ENCODE results near the gene LCN10. TPM values are rescaled to one million over a fixed set of nuclear protein-coding genes. Genes with fewer than 3 reads are reported as not detected.
"Not testable (repeated sequence)": the region's sequence is repeated elsewhere in the genome, so short reads cannot be mapped to it uniquely, and the experiment has no call there.

LCN10 gene
- total RNA-seq, 1 donor from 2014 or later: not detected

- not testable (repeated sequence) for DNase-seq (ENCODE audit: low read depth in 2 of 2)
Observed at GRCh38 chr9:136704741-136705140, 38.0 kb downstream of the LCN10 start.

DNA sequence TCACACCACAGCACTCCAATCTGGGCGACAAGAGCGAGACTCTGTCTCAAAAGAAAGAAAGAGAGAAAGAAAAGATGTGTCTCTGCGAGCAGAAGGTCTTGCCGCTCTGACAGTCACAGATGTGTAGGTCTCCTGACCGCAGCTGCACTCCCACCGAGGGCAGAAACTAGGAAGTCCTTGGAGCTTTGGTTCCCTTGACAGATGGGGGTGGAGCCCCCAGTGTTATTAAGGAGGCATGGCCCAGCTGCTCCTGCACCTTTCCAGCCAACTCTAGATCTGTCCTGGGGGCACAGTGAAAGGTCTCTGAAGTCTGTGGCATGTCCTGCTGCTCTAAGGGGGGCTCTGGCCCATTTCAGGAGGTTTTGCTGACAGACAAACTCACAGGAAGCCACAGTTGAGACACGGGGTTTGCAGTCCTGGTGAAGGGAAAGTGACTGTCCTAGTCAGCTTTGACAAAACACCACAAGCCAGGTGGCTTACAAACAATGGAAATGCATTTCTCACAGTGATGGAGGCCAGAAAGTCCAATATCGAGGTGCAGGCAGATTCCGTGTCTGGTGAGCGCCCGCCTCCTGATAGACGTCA is 39.4 kb downstream of the LCN10 start:
- DNase-seq (ENCODE audit: low read depth in 2 of 2): no peak

DNA sequence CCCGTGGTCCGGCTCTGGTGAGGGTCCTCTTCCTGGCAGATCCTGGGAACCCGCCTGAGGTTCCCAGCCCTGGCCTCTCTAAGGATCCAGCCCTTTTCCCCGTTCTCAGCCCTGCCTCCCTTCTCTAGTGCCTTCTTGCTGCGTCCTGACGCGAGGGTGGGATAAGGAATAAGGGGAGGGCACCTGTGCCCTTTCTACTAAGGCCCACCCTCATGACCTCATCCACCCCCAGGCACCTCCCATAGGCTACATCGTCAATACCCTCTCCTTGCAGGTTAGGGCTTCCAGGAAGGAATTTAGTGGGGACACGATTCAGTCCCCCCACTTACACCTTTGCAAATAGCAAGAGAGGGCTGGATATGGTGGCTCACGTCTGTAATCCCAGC is 41.1 kb downstream of the LCN10 start:
- no peak for DNase-seq (ENCODE audit: low read depth in 2 of 2)

- DNase-seq (ENCODE audit: low read depth in 2 of 2): peak in 1 of 2 donors; percentile 36
Observed at GRCh38 chr9:136700959-136701667, 41.6 kb downstream of the LCN10 start.

DNA sequence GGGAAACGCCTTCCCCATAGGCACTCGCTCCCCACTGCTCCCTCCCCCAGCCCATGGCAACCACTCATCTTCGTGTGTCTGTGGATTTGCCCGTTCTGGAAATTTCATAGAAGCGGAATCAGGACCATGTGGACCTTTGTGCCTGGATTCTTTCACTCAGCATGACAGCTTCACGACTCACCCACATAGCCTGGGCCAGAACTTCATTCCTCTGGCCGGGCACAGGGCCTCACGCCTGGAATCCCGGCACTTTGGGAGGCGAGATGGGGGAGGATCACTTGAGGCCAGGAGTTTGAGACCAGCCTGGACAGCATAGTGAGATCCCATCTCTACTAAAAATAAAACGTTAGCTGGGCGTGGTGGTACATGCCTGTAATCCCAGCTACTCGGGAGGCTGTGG is 42.4 kb downstream of the LCN10 start:
- no peak for DNase-seq (ENCODE audit: low read depth in 2 of 2)

- no peak for DNase-seq (ENCODE audit: low read depth in 2 of 2)
Observed at GRCh38 chr9:136698635-136699246, 44.0 kb downstream of the LCN10 start.

DNA sequence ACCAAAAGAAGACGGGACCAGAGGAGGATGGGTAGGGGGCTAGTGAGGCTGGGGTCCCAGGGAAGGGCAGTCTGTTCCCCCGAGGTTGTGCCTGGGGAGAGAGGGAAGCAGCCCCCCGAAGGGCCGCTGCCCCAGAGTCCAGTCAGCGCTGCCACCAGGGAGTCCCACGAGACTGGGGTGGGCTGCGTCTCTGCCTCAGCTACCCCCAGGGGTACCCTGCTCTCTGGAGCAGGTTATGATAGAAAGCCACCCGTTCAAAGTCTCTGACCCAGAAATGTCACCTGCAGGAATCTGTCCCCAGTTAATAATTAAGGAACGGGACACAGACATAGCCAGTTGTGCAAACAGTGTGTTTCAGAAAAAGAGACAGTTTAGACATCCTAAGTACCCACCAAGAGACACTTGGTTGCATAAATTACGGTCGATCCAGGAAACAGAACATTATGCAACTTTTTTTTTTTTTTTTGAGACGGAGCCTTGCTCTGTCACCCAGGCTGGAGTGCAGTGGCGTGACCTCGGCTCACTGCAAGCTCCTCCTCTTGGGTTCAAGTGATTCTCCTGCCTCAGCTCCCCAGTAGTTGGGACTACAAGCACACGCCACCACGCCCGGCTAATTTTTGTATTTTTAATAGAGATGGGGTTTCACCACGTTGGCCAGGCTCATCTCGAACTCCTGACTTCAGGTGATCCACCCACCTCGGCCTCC is 44.8 kb downstream of the LCN10 start:
- DNase-seq (ENCODE audit: low read depth in 2 of 2): no peak

DNA sequence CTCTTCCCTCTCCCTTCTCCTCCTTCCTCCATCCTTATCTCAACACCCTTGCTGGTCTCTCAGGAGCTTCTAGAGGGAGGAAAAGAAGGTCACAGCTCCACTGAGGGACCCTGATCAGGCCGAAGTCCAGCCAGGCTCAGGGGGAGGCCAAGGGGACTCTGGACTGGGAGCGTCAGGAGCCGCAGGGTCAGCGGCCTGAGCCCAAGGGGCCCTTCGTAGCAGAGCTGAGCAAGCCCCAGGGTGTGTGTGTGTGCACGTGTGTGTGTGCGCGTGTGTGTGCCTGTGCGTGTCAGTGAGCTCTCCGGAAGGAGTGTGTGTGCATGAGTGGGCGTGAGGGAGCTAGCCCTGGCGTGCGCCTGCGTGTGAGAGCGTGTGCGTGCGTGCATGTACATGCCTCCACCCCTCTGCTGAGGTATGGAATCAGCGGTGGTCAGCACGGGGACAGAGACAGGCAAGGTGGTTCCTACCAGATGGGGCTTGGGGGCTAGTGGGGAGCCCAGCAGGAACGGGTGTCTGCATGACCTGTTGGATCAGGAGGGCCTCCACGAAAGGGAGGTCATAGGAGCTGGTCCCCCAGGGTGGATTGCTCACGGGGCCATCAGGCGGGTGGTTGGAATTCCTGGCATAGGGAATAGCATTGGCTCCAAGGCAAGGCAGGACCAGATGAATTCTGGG is 45.5 kb downstream of the LCN10 start:
- no peak for DNase-seq (ENCODE audit: low read depth in 2 of 2)

DNA sequence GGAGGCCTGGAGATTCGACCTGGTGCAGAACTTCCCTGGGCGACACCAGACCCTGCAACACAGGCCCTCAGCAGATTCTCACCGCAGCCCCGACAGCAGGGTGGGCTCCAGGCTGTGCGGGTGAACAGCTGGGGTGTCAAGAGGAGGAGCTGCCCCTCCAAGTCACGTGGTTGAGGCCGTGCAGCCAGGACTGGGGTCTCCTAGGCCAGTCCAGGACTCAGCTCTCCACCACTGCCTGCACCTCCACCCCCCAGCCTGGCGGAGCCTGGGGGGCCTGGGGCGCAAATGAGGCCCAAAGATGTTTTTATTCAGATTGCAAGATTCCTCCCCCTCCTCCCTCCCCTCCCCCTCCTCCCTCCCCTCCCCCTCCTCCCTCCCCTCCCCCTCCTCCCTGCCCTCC is 46.2 kb downstream of the LCN10 start:
- DNase-seq (ENCODE audit: low read depth in 2 of 2): no peak

DNA sequence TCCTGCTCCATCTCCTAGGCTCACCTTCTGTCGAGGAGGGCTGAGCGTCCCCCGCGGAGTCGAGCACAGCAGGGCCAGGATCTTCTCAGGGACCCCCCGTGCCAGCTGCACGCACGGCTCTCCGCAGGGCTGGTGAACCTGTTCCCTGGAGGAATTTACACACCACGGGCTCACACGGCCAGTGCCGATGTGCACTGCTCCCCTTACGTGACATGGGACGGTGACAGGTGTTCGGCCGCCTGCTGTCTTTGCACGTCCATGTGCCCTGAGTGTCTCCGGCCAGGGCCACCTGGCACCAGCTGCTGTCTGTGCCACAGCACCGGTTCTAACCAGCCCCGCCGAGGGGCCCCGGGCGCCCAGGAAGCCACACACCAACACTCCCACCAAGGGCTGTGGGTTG is 46.8 kb downstream of the LCN10 start:
- DNase-seq (ENCODE audit: low read depth in 2 of 2): no peak

DNA sequence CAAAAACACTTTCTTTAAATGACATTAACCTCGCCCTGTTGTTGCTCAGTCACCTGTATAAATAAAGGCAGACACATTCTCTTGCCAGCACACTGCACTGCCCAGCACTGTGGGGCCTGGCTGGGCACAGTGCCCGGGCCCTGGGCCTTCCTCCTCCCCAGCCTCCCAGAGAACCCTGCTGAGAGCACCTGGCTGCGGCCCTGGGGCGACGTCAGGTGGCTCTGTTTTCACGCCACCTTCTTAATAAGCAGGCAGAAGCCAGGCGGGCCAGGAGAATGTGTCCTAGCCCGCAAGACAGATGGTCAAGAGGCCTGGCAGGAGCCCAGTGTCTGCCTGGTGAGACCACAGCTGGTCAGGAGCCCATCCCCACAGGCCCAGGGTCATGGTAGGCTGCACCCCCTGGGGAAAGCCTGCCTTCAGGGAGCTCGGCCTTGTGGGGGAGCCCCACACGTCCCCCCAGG is 47.3 kb downstream of the LCN10 start:
- DNase-seq (ENCODE audit: low read depth in 2 of 2): peak in 1 of 2 donors; percentile 41

DNA sequence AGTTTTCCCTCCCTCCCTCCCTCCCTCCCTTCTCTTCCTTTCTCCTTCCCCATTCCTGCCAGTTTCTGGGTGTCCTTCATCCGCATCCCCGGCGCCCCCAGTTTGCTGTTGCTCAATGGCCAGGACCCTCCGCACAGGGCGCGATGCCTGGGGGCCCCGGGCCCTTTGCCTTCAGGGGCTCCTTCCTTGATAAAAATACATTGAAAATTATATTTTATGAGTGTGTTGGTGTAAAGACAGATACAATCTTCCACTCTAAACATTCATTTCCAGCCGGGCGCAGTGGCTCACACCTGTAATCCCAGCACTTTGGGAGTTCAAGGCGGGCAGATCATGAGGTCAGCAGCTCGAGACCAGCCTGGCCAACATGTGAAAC is 47.9 kb downstream of the LCN10 start:
- no peak for DNase-seq (ENCODE audit: low read depth in 2 of 2)

- DNase-seq (ENCODE audit: low read depth in 2 of 2): peak; percentile 62 to 77
Observed at GRCh38 chr9:136694163-136694871, 48.4 kb downstream of the LCN10 start.

GRCh38 chr9:136693490-136694162 is 49.1 kb downstream of the LCN10 start:
- DNase-seq (ENCODE audit: low read depth in 2 of 2): peak in 1 of 2 donors; percentile 46

DNA sequence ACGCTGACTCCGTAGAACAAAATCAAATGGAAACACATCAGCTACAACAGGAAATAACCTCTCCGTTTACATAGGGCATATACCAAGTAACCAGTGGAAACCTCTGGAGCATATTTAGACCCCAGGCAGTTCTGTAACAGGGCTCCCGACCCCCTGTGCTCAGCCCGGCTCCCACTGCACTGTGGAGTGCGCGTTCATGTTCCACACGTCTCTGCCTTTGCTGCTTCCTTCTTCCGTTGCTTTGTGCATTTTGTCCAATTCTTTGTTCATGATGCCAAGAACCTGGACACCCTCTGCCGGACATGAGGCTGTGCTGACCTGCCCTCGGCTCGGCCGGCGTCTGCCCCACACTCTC is 49.6 kb downstream of the LCN10 start:
- peak in 1 of 2 donors; percentile 47 for DNase-seq (ENCODE audit: low read depth in 2 of 2)

- DNase-seq (ENCODE audit: low read depth in 2 of 2): peak in 1 of 2 donors; percentile 24
Observed at GRCh38 chr9:136692185-136693134, 50.3 kb downstream of the LCN10 start.

- DNase-seq (ENCODE audit: low read depth in 2 of 2): no peak
Observed at GRCh38 chr9:136691316-136692184, 51.2 kb downstream of the LCN10 start.

- peak in 1 of 2 donors; percentile 34 for DNase-seq (ENCODE audit: low read depth in 2 of 2)
Observed at GRCh38 chr9:136690806-136691261, 51.9 kb downstream of the LCN10 start.

Measured in lung microvascular endothelial cell (primary cell).